ENCODE data around the gene NUBP1. TPM values are rescaled to one million over a fixed set of nuclear protein-coding genes. Genes with fewer than 3 reads are reported as not detected.

NUBP1 gene
- total RNA-seq (2021) = 21.0 and 28.9 TPM in 2 replicates
- Bru-seq, nascent RNA = percentile 66 among the genes with signal in this experiment
- percentile 54 among the genes with signal in this experiment for BruChase-seq, experiment 1, labeled RNA remaining after a 2-hour chase
- percentile 73 among the genes with signal in this experiment for BruChase-seq, experiment 2, labeled RNA remaining after a 6-hour chase
- long read RNA-seq, transcript NUBP1-202 (10 exons, 1,185 nt) = minor isoform, 5 of 71 reads
- long read RNA-seq, transcript NUBP1-201 (11 exons, 1,228 nt) = major isoform, 48 of 71 reads
- long read RNA-seq, partial matches to known transcripts = 5 of 71 reads
- long read RNA-seq, other reads (novel, unspliced or antisense) = 13 of 71 reads

GRCh38 chr16:10743610-10744369, at the start of gene NUBP1:
Gene NUBP1, plus strand, starts transcription at chr16:10743842. Its CDS starts 22 bp downstream, at chr16:10743864.
- DNase-seq = peak; percentile 93 to 99
- ChIA-PET POLR2A (ENCODE audit: unreplicated experiment) (interaction anchor here (0.6 to 1.1 kb wide), 8 partner anchors 27 to 614 kb away, joined by 3 to 20 read pairs (median 6); partner anchors contain the start of gene DEXI), CTCF (interaction anchor here (0.7 to 1.4 kb wide), 3 partner anchors 175 to 229 kb away, joined by 3 to 5 read pairs (median 4); no protein-coding TSS in a partner anchor)
- H3K27ac ChIP-seq = peak within 1 kb of the TSS; percentile 88
- no peaks in the 10 kb centered on the region for H3K79me2 ChIP-seq (ENCODE audit: low read depth)
- BruUV-seq (replicated peaks) = no TSS peak
- peak within 1 kb of the TSS; percentile 87 for H2AFZ ChIP-seq
- 0 out of 2 replicates have a peak, but pooled peaks cover 12% of the 10 kb centered on the region for H3K36me3 ChIP-seq (ENCODE audit: low read depth)
- peak within 1 kb of the TSS; percentile 69 for H3K4me3 ChIP-seq
- H3K4me1 ChIP-seq (replicated peaks; ENCODE audit: insufficient read depth) = peaks cover 14% of the 10 kb centered on the region
- peaks cover 4% of the 10 kb centered on the region; the same call in 1 of the 2 replicates for H3F3A ChIP-seq (ENCODE audit: insufficient read depth, low read depth)
- intact Hi-C loops (cut with micrococcal nuclease; ENCODE audit: unreplicated experiment) = loop anchor here (1.0 to 5.0 kb wide), 2 partner anchors 134 to 199 kb away; partner anchors contain the start of genes CIITA and DEXI
- H3K9me3 ChIP-seq (ENCODE audit: insufficient read depth, low read depth) = no peaks in the 10 kb centered on the region
- TF ChIP-seq, protein P1, sequence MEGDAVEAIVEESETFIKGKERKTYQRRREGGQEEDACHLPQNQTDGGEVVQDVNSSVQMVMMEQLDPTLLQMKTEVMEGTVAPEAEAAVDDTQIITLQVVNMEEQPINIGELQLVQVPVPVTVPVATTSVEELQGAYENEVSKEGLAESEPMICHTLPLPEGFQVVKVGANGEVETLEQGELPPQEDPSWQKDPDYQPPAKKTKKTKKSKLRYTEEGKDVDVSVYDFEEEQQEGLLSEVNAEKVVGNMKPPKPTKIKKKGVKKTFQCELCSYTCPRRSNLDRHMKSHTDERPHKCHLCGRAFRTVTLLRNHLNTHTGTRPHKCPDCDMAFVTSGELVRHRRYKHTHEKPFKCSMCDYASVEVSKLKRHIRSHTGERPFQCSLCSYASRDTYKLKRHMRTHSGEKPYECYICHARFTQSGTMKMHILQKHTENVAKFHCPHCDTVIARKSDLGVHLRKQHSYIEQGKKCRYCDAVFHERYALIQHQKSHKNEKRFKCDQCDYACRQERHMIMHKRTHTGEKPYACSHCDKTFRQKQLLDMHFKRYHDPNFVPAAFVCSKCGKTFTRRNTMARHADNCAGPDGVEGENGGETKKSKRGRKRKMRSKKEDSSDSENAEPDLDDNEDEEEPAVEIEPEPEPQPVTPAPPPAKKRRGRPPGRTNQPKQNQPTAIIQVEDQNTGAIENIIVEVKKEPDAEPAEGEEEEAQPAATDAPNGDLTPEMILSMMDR (conservative IDR thresholded peaks at IDR 0.05) = no peak
- no peak for TF ChIP-seq EZH2 (IDR thresholded peaks at IDR 0.05; ENCODE audit: low read depth)
- no peaks in the 10 kb centered on the region for H3K9me2 ChIP-seq (ENCODE audit: insufficient read depth)
- H4K20me1 ChIP-seq (ENCODE audit: insufficient read depth) = no peaks in the 10 kb centered on the region
- H3K27me3 ChIP-seq (ENCODE audit: insufficient read depth, low read depth) = no peaks in the 10 kb centered on the region
- peak within 1 kb of the TSS; percentile 98 for H3K4me2 ChIP-seq

DNA sequence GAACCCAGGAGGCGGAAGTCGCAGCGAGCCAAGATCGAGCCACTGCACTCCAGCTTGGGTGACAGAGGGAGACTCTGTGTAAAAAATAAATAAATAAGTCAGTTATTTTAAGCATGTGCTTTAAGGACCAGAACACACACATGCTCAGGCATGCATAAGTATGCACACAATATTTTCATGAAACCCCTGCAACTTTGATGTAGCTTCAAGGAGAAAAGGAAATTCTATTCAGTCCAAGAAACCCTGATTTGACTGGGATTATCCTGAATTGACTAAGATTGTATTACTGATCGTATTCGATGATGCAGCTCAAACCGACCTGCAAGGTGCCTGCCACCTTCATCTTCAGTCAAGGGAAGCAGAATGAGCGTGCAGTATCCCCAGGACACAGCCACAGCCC, 49.8 kb upstream of the NUBP1 start:
- H3K27ac ChIP-seq = no peak overlapping the region
- no peak overlapping the region for H2AFZ ChIP-seq
- no peaks in the 10 kb centered on the region for H3K79me2 ChIP-seq (ENCODE audit: low read depth)
- no peaks in the 10 kb centered on the region for H3K9me3 ChIP-seq (ENCODE audit: insufficient read depth, low read depth)
- H3K4me1 ChIP-seq (replicated peaks; ENCODE audit: insufficient read depth) = peaks cover 5% of the 10 kb centered on the region
- no peaks in the 10 kb centered on the region for H3K9me2 ChIP-seq (ENCODE audit: insufficient read depth)
- H3K36me3 ChIP-seq (ENCODE audit: low read depth) = no peaks in the 10 kb centered on the region
- DNase-seq = no peak
- BruUV-seq (replicated peaks) = no TSS peak
- CTCF ChIA-PET = interaction anchor here (0.6 to 1.0 kb wide), 2 partner anchors 76 to 171 kb away, joined by 3 to 7 read pairs; no protein-coding TSS in a partner anchor
- H3F3A ChIP-seq (ENCODE audit: insufficient read depth, low read depth) = no peaks in the 10 kb centered on the region
- no peaks in the 10 kb centered on the region for H3K27me3 ChIP-seq (ENCODE audit: insufficient read depth, low read depth)
- POLR2A ChIA-PET (ENCODE audit: unreplicated experiment) = no interaction called here
- H3K4me2 ChIP-seq = no peak overlapping the region
- H3K4me3 ChIP-seq = no peak overlapping the region
- intact Hi-C loops (cut with micrococcal nuclease; ENCODE audit: unreplicated experiment) = no loop called here
- H4K20me1 ChIP-seq (ENCODE audit: insufficient read depth) = no peaks in the 10 kb centered on the region
- TF ChIP-seq EZH2 (IDR thresholded peaks at IDR 0.05; ENCODE audit: low read depth) = no peak
- TF ChIP-seq, protein P1 (conservative IDR thresholded peaks at IDR 0.05) = no peak

- Histone ChIP-seq H4K20me1 (ENCODE audit: insufficient read depth) (no peaks in the 10 kb centered on the region), H3K4me2 (no peak overlapping the region), H3K27ac (no peak overlapping the region), H2AFZ (no peak overlapping the region), H3K9me3 (ENCODE audit: insufficient read depth, low read depth) (no peaks in the 10 kb centered on the region), H3K27me3 (ENCODE audit: insufficient read depth, low read depth) (no peaks in the 10 kb centered on the region), H3K4me1 (replicated peaks; ENCODE audit: insufficient read depth) (peaks cover under 1% of the 10 kb centered on the region), H3F3A (ENCODE audit: insufficient read depth, low read depth) (no peaks in the 10 kb centered on the region), H3K36me3 (ENCODE audit: low read depth) (no peaks in the 10 kb centered on the region), H3K9me2 (ENCODE audit: insufficient read depth) (no peaks in the 10 kb centered on the region), H3K79me2 (ENCODE audit: low read depth) (no peaks in the 10 kb centered on the region), H3K4me3 (no peak overlapping the region)
- no peak for TF ChIP-seq EZH2 (IDR thresholded peaks at IDR 0.05; ENCODE audit: low read depth)
- TF ChIP-seq, protein P1 (conservative IDR thresholded peaks at IDR 0.05) = no peak
- no peak for DNase-seq
- no TSS peak for BruUV-seq (replicated peaks)
- intact Hi-C loops (cut with micrococcal nuclease; ENCODE audit: unreplicated experiment) = no loop called here
- ChIA-PET CTCF (interaction anchor here (1.0 kb wide), 1 partner anchor 77 kb away, joined by 3 read pairs; no protein-coding TSS in a partner anchor), POLR2A (ENCODE audit: unreplicated experiment) (no interaction called here)
These were observed 49.3 kb upstream of the NUBP1 start for GRCh38 chr16:10694306-10694705.
